GM18909 (cell line): ENCODE data around the gene FARP1.

ENCODE experiments used
- ATAC-seq: cut with Tn5 transposase; IDR thresholded peaks from one replicate; pipeline ENCODE4 v1.9.1; 2021; ENCODE audit warnings: mild to moderate bottlenecking; ENCODE audit not compliant: unreplicated experiment, poor library complexity

FARP1 gene

GRCh38 chr13:98200211-98200878, 57.5 kb downstream of the FARP1 start:
- no peak for ATAC-seq

GRCh38 chr13:98201189-98201588, 58.3 kb downstream of the FARP1 start:
- no peak for ATAC-seq

- no peak for ATAC-seq
Observed at GRCh38 chr13:98201984-98202383, 59.1 kb downstream of the FARP1 start.

GRCh38 chr13:98203646-98204326, 60.9 kb downstream of the FARP1 start:
- ATAC-seq = no peak

DNA sequence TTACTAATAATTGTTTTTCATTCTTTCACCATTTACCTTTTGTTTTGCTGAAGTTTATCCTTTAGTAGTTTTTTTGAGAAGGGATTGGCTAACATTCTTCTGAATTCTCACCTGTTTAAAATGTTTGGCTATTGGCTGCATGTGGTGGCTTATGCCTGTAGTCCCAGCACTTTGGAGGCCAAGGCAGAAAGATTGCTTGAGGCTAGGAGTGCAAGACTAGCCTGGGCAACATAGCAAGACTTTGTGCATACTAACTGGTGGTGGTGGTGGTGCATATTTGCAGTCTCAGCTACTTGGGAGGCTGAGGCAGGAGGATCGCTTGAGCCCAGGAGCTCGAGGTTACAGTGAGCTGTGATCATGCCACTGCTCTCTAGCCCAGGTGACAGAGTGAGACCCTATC, 61.7 kb downstream of the FARP1 start:
- no peak for ATAC-seq

GRCh38 chr13:98206946-98207345, 64.1 kb downstream of the FARP1 start:
- ATAC-seq = no peak

- no peak for ATAC-seq
Observed at GRCh38 chr13:98207416-98207815, 64.5 kb downstream of the FARP1 start.

- ATAC-seq = no peak
Observed at GRCh38 chr13:98208606-98209005, 65.7 kb downstream of the FARP1 start.

DNA sequence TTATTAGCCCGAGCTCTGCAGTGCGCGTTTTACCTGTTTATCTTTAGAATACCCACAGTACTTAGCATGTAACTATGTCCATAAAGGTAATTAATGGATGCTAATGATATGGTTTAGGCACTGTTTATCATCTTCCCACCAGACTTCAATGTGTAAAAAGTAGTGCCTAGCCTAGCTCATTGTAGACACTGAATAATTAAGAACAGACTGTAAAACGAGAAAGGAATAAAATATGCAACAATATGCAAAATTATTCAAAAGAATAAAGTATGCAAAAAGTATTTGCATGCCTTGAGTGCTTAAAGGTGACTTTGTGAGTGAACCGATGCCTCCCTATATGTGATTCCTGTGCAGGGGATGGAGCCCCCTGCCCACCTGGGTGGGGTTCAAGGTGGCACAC, 69.9 kb downstream of the FARP1 start:
- ATAC-seq = no peak

DNA sequence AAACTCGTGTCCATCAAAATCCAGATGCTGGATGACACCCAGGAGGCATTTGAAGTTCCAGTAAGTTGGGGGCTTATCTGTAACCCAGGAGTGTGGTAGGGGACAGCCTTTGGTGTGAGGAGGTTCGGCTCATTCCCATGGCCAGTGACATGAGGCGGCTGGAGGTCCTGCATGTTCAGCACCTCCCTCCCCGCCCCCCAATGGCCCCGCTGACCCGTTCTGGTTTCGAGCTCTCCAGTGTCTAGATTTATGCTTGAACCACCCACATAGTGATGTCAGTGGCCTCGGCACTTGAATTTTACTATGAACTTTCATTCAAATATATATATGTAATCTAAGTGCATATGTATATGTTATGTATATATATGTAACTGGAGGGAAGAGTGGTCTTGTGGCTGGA, 70.5 kb downstream of the FARP1 start:
- no peak for ATAC-seq

GRCh38 chr13:98214008-98214643, 71.2 kb downstream of the FARP1 start:
- no peak for ATAC-seq

- no peak for ATAC-seq
Observed at GRCh38 chr13:98214707-98215106, 71.8 kb downstream of the FARP1 start.

DNA sequence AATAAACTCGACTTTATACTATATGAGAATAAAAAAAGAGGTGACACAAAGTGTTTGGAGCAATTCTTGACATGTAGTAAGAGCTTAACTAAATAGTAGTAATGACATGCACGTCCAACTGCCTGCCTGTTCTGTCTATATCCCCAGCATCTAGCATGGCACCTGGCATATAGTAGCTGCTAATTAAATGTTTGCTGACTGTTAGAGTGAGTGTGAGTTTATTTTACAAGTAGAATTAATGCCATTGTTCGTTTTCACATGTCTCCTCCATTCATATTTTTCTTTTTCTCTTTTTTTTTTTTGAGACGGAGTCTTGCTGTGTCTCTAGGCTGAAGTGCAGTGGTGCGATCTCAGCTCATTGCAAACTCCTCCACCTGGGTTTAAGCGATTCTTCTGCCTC, 72.6 kb downstream of the FARP1 start:
- ATAC-seq = no peak

DNA sequence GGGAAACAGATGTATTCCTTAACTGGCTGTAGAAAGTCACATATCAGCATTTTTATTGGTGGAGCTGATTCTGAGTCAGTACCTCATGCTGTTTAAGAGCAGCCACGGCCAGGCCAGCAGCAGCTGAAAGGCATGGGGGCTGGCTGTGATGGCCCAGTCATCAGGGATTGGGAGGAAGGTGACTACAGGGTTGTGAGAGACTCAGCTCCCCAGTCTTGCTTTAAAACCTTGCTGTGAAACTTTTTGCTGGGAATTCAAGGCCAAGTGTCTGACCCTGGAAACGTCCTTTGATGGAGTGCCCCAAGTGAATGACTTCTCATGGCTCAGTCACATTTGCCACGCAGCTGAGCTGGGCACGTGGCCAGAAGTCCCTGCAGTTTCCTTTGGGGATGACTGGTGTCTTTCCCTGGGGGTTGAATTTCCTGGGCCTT, 73.3 kb downstream of the FARP1 start:
- ATAC-seq = no peak

- no peak for ATAC-seq
Observed at GRCh38 chr13:98216711-98217285, 73.9 kb downstream of the FARP1 start.

- no peak for ATAC-seq
Observed at GRCh38 chr13:98217597-98217996, 74.7 kb downstream of the FARP1 start.

DNA sequence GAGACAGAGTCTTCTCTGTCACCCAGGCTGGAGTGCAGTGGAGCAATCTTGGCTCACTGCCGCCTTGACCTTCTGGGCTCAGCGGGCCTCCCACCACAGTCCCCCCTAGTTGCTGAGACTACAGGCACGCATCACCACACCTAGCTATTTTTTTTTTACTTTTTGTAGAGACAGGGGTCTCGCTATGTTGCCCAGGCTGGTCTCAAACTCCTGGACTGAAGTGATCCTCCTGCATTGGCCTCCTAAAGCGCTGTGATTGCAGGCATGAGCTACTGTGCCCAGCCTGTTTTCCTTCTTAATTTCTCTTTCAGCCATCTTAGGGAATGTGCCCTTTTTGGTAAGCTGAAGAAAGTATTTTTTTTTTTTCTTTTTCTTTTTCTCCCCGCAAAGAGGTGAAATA, 76.8 kb downstream of the FARP1 start:
- ATAC-seq = no peak

DNA sequence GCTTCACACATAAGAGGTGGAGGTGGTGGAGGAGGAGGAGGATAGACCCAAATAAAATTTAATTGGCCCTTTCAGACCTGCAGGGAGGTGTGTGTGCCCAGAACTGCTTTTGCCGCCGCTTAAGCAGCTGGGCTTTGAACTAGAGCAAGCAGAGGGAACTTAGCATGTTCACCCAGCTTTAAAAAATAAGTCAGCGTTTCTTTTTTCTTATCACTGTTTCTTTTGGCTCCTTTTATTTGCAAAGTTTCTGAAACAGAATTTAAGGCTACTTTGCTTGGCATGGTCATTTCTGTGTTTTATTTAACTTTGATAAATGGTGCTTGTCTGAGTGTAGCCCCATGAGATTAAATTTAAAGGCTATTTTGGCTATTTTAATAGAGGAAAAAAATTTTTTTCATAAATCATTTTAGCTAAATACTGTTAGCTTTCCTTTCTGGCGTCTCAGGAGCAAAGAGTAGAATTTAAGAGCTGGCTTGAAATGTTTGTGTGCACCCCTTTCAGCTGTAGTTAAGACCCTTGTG, 77.4 kb downstream of the FARP1 start:
- no peak for ATAC-seq

DNA sequence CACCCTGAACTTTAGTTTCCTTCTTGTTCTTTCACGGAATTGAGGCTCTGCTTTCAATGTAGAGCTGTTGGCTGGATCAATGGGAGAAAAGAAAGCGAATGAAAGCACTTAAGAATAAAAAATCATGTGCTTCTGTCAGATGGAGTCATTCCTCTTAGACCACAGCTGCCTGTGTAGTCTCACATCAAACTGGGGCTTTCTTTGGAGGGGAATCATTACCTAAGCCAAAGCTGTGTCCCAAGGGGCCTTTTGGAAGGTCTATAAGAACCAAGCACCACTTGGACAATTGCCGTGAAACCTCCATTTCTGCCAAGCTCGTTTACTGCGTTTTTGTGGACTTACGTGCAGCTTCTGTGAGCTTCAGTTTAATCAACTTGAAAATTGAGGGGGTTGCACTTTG, 78.3 kb downstream of the FARP1 start:
- ATAC-seq = no peak

DNA sequence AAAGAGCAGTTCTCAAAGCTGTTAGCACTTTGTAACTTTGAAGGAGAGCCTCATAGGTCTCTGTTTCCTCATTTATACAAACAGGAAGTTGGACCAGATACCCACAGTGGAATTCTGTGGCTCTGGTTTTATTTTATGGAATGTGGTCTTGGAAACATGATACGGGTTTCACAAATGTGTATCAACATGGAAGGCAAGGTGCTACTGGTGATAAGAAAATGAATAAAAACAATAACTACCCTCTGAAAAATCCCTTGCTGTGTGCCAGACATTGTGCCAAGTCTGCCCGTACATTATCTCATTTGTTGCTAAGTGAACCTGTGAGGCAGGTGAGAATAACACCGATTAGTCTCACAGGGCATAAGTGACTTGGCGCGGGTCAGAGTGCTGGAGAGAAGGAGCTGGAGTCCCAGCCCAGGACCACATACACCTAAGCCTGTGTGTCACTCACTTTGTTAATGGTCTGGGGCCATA, 79.2 kb downstream of the FARP1 start:
- no peak for ATAC-seq

DNA sequence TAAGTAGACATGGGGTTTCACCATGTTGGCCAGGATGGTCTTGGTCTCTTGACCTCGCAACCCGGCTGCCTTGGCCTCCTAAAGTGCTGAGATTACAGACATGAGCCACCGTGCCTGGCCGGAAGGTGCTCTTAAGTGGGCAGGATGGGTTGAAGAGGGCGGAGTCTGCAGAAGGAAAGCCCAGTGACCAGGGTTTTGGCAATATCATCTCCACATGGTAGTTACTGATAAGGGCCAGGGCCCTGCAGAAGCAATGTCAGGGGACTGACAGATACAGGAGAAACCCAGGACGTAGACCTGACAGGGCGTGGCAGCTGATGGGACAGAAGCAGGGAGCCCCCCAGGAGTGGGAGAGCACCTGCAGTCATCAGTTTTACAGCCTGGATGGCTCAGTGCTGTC, 79.9 kb downstream of the FARP1 start:
- ATAC-seq = no peak
